Measurements from ENCODE around the gene CXCL14. TPM values are rescaled to one million over a fixed set of nuclear protein-coding genes. Genes with fewer than 3 reads are reported as not detected.

CXCL14 gene
- total and polyA plus RNA-seq, 2 experiments from 2014 or later = 1.7 TPM; not detected in 1

DNA sequence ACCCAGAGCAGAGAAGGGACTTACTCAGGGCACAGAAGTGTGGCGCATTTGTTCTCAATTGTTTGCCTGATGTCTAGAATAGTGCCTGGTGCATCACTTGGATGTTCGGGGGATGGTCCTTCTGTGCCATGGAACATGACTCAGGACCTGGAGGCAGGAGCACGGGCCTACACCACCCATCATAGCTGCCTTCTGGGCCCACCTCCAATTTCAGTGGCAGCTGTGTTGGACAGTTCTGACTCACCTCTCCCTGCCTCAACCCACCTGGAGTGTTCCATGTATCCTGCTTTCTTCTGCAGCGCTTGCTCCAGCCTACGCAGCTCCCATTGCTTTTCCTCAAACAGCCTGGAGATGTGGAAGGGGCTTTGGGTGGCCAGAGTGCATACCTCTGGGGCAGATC is 12.5 kb upstream of the CXCL14 start (continued):
- TF ChIP-seq, protein P1, sequence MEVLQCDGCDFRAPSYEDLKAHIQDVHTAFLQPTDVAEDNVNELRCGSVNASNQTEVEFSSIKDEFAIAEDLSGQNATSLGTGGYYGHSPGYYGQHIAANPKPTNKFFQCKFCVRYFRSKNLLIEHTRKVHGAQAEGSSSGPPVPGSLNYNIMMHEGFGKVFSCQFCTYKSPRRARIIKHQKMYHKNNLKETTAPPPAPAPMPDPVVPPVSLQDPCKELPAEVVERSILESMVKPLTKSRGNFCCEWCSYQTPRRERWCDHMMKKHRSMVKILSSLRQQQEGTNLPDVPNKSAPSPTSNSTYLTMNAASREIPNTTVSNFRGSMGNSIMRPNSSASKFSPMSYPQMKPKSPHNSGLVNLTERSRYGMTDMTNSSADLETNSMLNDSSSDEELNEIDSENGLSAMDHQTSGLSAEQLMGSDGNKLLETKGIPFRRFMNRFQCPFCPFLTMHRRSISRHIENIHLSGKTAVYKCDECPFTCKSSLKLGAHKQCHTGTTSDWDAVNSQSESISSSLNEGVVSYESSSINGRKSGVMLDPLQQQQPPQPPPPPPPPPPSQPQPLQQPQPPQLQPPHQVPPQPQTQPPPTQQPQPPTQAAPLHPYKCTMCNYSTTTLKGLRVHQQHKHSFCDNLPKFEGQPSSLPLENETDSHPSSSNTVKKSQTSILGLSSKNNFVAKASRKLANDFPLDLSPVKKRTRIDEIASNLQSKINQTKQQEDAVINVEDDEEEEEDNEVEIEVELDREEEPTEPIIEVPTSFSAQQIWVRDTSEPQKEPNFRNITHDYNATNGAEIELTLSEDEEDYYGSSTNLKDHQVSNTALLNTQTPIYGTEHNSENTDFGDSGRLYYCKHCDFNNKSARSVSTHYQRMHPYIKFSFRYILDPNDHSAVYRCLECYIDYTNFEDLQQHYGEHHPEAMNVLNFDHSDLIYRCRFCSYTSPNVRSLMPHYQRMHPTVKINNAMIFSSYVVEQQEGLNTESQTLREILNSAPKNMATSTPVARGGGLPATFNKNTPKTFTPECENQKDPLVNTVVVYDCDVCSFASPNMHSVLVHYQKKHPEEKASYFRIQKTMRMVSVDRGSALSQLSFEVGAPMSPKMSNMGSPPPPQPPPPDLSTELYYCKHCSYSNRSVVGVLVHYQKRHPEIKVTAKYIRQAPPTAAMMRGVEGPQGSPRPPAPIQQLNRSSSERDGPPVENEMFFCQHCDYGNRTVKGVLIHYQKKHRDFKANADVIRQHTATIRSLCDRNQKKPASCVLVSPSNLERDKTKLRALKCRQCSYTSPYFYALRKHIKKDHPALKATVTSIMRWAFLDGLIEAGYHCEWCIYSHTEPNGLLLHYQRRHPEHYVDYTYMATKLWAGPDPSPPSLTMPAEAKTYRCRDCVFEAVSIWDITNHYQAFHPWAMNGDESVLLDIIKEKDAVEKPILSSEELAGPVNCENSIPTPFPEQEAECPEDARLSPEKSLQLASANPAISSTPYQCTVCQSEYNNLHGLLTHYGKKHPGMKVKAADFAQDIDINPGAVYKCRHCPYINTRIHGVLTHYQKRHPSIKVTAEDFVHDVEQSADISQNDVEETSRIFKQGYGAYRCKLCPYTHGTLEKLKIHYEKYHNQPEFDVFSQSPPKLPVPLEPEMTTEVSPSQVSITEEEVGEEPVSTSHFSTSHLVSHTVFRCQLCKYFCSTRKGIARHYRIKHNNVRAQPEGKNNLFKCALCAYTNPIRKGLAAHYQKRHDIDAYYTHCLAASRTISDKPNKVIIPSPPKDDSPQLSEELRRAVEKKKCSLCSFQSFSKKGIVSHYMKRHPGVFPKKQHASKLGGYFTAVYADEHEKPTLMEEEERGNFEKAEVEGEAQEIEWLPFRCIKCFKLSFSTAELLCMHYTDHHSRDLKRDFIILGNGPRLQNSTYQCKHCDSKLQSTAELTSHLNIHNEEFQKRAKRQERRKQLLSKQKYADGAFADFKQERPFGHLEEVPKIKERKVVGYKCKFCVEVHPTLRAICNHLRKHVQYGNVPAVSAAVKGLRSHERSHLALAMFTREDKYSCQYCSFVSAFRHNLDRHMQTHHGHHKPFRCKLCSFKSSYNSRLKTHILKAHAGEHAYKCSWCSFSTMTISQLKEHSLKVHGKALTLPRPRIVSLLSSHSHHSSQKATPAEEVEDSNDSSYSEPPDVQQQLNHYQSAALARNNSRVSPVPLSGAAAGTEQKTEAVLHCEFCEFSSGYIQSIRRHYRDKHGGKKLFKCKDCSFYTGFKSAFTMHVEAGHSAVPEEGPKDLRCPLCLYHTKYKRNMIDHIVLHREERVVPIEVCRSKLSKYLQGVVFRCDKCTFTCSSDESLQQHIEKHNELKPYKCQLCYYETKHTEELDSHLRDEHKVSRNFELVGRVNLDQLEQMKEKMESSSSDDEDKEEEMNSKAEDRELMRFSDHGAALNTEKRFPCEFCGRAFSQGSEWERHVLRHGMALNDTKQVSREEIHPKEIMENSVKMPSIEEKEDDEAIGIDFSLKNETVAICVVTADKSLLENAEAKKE (CRISPR knock-in tag; IDR thresholded peaks at IDR 0.05) = no peak
- TF ChIP-seq EZH2phosphoT487 (IDR thresholded peaks at IDR 0.05; ENCODE audit: unreplicated experiment) = no peak
- no peak for TF ChIP-seq NANOG (IDR thresholded peaks at IDR 0.05; ENCODE audit: borderline replicate concordance)
- TF ChIP-seq, protein P2, sequence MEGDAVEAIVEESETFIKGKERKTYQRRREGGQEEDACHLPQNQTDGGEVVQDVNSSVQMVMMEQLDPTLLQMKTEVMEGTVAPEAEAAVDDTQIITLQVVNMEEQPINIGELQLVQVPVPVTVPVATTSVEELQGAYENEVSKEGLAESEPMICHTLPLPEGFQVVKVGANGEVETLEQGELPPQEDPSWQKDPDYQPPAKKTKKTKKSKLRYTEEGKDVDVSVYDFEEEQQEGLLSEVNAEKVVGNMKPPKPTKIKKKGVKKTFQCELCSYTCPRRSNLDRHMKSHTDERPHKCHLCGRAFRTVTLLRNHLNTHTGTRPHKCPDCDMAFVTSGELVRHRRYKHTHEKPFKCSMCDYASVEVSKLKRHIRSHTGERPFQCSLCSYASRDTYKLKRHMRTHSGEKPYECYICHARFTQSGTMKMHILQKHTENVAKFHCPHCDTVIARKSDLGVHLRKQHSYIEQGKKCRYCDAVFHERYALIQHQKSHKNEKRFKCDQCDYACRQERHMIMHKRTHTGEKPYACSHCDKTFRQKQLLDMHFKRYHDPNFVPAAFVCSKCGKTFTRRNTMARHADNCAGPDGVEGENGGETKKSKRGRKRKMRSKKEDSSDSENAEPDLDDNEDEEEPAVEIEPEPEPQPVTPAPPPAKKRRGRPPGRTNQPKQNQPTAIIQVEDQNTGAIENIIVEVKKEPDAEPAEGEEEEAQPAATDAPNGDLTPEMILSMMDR (conservative IDR thresholded peaks at IDR 0.05; ENCODE audit: low read depth in 2 of 2) = no peak

DNA sequence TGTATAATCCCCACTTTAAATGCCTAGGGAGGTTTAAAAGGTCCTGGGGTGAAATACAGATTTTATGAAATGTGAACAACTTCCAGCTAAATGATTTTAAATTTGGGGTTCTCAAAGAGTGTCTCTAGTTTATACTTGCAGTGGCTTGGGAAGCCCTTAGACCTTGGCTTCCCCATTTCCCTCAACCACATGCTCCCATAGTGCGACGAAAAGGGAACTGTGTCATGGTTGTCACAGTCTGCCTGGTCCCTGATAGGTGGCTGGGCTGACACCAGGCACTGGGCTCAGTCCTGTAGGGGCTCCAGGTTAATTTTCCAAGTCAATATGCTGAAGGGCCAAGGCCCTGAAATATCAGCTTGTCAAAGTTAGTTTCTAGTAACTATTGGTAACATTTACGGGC is 10.4 kb upstream of the CXCL14 start:
- DNase-seq (ENCODE audit: low spot score) = no peak
- Mint-ChIP-seq H3K4me3 (no peak overlapping the region), H3K4me1 (peaks cover 3% of the 10 kb centered on the region; the same call in 2 of the 3 replicates), H3K27me3 (ENCODE audit: insufficient read depth, low read depth, poor library complexity) (peaks cover 3% of the 10 kb centered on the region), H3K36me3 (ENCODE audit: low read depth) (no peaks in the 10 kb centered on the region), H3K9me3 (no peaks in the 10 kb centered on the region), H3K27ac (no peak overlapping the region)
- Histone ChIP-seq H2AFZ (no peak overlapping the region), H3K27ac (ENCODE audit: low read depth) (no peak overlapping the region), H3F3A (replicated peaks; ENCODE audit: low read depth) (no peaks in the 10 kb centered on the region), H4K20me1 (replicated peaks; ENCODE audit: insufficient read depth) (no peaks in the 10 kb centered on the region), H3K4me2 (no peak overlapping the region), H3K4me3 (no peak overlapping the region), H3K79me2 (replicated peaks; ENCODE audit: insufficient read depth) (no peaks in the 10 kb centered on the region), H3K4me1 (ENCODE audit: insufficient read depth) (no peaks in the 10 kb centered on the region), H3K36me3 (ENCODE audit: insufficient read depth) (no peaks in the 10 kb centered on the region), H3K27me3 (ENCODE audit: insufficient read depth) (no peaks in the 10 kb centered on the region), H3K9me2 (ENCODE audit: insufficient read depth) (no peaks in the 10 kb centered on the region)
- no peak for ATAC-seq
- TF ChIP-seq, protein P3, sequence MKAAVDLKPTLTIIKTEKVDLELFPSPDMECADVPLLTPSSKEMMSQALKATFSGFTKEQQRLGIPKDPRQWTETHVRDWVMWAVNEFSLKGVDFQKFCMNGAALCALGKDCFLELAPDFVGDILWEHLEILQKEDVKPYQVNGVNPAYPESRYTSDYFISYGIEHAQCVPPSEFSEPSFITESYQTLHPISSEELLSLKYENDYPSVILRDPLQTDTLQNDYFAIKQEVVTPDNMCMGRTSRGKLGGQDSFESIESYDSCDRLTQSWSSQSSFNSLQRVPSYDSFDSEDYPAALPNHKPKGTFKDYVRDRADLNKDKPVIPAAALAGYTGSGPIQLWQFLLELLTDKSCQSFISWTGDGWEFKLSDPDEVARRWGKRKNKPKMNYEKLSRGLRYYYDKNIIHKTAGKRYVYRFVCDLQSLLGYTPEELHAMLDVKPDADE (IDR thresholded peaks at IDR 0.05) = no peak
- no peak for TF ChIP-seq CREB1 (CRISPR knock-in tag; IDR thresholded peaks at IDR 0.05; ENCODE audit: low read depth)
- no peak for TF ChIP-seq ZNF331 (CRISPR knock-in tag; IDR thresholded peaks at IDR 0.05; ENCODE audit: low read depth)
- TF ChIP-seq STAT1 (IDR thresholded peaks at IDR 0.05; ENCODE audit: unreplicated experiment) = no peak
- TF ChIP-seq EZH2phosphoT487 (IDR thresholded peaks at IDR 0.05; ENCODE audit: unreplicated experiment) = no peak
